ENCODE data around the gene GJD3.

GJD3 gene

DNA sequence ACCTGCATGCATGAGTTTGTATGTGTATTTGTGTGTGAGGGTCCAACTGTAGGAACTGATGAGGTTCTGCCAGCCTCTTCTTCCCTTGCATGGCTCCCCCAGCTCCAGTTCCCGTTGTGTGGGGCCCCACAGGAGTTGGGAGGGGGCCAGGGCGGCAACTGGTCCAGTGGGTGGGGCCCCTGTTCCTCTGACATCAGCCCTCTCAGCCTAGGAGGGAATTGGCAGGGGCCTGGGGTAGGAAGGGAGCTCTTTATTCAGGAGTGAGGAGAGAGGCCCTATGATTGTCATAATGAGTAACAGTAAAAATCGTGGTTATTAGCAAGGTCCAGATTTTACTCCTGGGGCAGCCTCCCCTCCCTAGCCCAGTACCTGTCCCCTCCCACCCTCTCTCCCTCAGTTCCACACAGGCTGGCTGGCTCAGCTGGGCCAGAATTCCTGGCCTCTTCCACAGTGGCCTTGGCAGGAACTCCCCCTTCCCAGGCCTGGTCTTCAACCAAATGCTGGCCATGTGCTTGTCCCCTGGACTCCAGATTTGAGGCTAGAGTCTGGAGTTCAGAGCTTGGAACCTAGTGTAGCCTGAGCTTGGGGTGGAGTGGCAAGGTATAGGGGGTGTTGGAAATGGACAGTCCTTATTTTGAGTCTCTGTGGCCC is 36.7 kb downstream of the GJD3 start:
- Histone ChIP-seq H3K4me3 (no peak overlapping the region), H3K27ac (peak overlapping the region in 19 of 21 experiments; percentile 79 to 99 (median 95))

DNA sequence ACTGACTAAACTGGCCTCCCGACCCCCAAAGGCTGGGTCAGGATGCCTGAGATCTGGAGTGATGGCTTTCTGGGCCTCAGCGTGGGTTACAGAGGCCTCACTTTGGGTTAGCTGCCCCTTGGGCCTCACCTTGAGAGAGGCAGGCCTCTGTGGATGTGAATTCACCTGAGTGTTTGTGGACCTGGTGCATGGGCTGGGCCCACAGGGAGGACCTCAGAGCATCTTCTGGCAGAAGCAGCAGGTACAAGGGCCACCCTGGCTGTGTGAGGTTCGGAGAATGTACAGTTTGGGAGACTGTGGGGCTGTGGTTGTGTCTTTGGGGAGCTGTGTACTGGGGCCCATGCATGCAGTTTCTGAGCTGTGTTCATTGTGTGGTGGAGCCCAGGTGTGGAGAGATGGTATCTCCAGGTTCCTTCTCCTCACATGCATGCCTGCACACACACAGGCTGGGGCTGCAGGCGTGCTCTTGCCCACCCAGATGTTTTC is 37.2 kb downstream of the GJD3 start:
- peak overlapping the region in 1 of 7 experiments; percentile 1 for H3K4me3 ChIP-seq
- H3K27ac ChIP-seq: peak overlapping the region in 20 of 21 experiments; percentile 15 to 99 (median 95)

- Histone ChIP-seq H3K4me3 (peak overlapping the region in 3 of 7 experiments; percentile 1 to 13 (median 8)), H3K27ac (peak overlapping the region; percentile 15 to 99 (median 95))
Measured at GRCh38 chr17:40326832-40327199, 37.7 kb downstream of the GJD3 start.

- peak overlapping the region in 3 of 7 experiments; percentile 1 to 13 (median 8) for H3K4me3 ChIP-seq
- peak overlapping the region; percentile 20 to 99 (median 95) for H3K27ac ChIP-seq
Measured at GRCh38 chr17:40326014-40326831, 38.3 kb downstream of the GJD3 start.

DNA sequence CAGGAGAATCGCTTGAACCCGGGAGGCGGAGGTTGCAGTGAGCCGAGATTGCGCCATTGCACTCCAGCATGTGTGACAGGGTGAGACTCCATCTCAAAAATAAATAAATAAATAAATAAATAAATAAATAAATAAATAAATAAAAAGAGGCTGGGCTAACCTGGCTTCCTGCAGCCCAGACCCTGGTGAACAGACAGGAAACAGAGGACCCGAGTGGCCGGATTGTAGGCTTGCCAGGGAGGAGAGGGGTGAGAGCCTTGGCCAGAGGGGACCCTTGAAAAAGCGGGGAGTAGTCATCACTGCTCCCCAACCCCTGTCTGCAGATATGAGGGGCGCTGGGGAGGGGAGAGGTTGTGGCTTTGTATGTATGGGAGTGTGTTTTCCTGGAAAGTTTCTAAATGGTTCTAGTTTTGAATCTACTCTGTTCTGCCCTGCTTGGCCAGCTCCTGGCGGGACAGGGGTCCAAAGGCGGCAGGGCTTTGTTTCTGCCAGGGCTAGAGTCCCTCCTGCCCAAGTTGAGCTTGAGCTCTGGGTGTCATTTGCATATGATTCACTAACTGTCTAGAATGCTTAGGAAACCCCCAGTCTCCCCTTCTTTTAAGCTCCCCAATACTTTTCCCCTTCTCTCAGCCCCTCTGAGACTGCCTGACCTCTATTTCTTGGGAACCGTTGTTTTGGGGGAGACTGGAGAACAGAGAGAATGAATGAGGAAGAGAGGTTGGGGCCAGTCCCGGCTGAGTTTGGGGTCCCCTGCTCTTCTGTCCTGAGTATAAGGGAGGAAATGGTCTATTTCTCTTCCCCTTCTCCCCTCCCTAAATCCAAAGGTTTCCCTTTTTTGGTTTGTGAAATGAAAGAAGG is 39.2 kb downstream of the GJD3 start:
- Histone ChIP-seq H3K4me3 (peak overlapping the region in 1 of 7 experiments; percentile 13), H3K27ac (peak overlapping the region in 20 of 21 experiments; percentile 79 to 99 (median 95))

GRCh38 chr17:40323391-40324381 is 40.9 kb downstream of the GJD3 start:
- Histone ChIP-seq H3K27ac (peak overlapping the region; percentile 57 to 99 (median 95)), H3K4me3 (peak overlapping the region in 6 of 7 experiments; percentile 33 to 99 (median 94))

DNA sequence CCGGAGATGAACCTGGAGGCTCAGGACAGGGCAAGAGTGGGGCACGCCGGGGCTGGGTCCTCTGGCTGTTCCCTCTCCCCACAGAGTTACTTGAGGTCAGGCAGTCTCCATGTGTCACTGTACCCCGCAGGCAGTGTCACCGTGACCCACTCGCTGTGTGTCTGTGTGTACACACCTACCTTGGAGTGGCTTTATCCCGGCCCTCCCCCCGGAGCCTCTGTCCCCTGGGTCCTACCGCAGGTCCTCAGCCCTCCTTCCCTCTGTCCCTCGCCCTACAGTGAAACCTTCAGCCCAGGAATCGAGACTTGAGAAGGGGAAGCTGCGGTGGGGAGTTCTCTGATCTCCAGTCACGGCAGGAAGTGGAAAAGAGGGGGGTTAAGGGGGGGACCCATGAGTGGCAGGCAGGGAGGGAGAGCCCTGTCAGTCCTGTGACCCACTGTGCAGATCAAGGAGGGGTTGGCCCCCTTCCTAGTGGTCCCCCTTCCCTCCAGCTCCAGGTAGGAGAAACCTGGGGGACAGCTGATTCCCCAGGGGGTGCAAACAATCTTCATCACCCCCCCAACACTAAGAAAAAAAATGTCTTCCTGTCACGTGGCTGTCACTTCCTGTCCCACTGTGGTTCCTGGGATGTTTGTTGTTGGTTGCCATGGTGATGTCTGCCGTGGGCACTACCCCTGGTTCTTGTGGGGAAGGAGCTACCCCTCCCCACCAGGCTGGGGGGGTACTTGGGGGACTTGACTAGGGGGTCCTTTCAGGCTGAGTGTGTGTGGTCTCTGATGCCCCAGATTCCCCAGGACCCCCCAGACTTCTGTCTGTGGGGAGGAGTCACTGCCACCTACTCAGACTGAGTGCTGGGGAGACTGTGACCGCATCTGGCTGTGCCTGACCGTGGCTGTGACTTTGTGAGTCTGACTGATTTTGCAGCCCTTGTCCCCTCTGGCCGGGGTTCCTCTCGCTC is 41.9 kb downstream of the GJD3 start:
- Histone ChIP-seq H3K27ac (peak overlapping the region; percentile 66 to 99 (median 95)), H3K4me3 (peak overlapping the region; percentile 17 to 99 (median 90))

GRCh38 chr17:40321961-40322357 is 42.6 kb downstream of the GJD3 start:
- H3K4me3 ChIP-seq: peak overlapping the region; percentile 17 to 99 (median 90)
- H3K27ac ChIP-seq: peak overlapping the region; percentile 66 to 99 (median 95)

GRCh38 chr17:40321524-40321929 is 43.0 kb downstream of the GJD3 start:
- Histone ChIP-seq H3K27ac (peak overlapping the region; percentile 66 to 99 (median 95)), H3K4me3 (peak overlapping the region; percentile 17 to 99 (median 90))

- Histone ChIP-seq H3K27ac (peak overlapping the region; percentile 66 to 99 (median 95)), H3K4me3 (peak overlapping the region; percentile 33 to 99 (median 90))
Measured at GRCh38 chr17:40320756-40321523, 43.6 kb downstream of the GJD3 start.

DNA sequence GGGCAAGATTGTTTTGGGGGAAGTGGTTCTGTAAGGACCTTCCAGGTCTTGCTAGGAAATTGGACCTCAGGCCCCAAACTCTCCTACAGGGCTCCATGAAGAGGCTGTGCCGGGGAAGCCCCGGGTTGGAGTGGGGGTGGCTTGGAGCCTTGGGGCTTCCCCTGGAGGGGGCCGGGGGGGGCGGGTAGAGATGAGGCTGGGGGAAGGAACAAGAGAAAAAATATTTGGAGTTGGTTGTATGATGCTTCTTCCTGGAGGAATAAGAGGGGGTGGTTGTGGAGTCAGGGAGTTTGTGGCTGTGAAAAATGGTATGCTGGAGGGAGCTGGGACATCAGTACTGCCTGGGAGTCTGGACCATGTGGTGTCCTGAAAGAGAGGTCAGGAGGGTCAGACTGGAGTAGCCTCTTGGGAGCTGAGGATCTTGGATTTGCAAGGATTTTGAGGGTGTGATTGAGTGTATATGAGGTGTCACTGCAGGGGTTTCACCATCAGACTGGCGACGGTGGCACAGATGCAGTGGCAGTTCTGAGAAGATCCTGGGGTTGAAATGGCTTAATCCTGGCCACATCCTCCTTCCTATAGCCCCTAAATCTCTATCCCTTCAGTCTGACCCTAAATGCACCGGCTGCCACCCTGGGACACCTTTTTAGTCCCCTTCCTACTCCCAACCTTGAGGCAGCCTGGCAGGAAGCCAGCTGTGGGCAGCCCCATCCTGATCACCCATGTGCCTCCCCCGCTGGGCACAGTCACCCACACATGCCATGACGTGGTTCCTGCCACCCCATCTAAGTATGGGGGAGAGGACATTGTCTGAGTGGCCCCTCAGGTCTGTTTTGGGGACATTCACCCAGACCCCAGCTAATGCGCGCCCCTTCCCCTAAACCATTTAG is 44.6 kb downstream of the GJD3 start:
- Histone ChIP-seq H3K4me3 (peak overlapping the region; percentile 61 to 99 (median 90)), H3K27ac (peak overlapping the region; percentile 15 to 99 (median 95))

DNA sequence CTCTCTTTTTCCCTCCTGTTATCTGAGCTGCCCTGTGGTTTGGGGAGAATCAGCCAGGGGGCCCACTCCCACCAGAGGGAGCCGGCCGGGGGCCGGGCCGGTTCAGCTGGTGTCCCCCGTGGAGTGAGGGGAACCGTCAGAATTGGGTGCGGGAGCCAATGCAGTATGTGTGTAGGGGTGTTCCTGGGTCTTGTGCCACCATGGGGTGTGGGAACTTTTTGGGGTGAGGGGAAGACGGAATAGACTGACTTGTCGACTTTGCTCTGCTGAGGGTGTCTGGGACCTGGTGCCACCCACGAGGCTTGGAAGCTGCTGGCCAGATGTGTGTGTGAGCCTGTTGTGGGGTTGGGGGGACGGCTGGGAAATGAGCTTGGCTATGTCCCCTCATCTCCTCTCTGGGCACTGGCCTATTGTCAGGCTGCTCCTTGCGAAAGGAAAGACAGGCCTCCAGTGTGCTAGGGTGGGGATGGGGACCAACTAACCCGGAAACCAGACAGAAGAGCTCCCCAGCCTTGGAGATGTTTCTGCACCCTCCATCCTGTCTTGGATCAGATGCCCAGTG is 45.6 kb downstream of the GJD3 start:
- Histone ChIP-seq H3K4me3 (peak overlapping the region; percentile 61 to 99 (median 90)), H3K27ac (peak overlapping the region; percentile 77 to 99 (median 95))

- H3K27ac ChIP-seq: peak overlapping the region; percentile 77 to 99 (median 95)
Measured at GRCh38 chr17:40317880-40318829, 46.4 kb downstream of the GJD3 start.

GRCh38 chr17:40317345-40317873 is 47.1 kb downstream of the GJD3 start:
- H3K4me3 ChIP-seq: peak overlapping the region; percentile 61 to 99 (median 90)
- peak overlapping the region; percentile 58 to 99 (median 95) for H3K27ac ChIP-seq

More at GRCh38 chr17:40317880-40318829, 46.4 kb downstream of the GJD3 start:
- H3K4me3 ChIP-seq: peak overlapping the region; percentile 61 to 99 (median 90)
